OCI-LY7 (cell line): ENCODE data around the gene DUSP22.

Experiments
- CTCF ChIP-seq: fragments of 200-600 bp; sonication (generic); conservative IDR thresholded peaks from 2 replicates; pipeline ENCODE4 v1.5.1; 2014; ENCODE audit warnings: mild to moderate bottlenecking, antibody characterized with exemption, low read length, moderate library complexity, mixed read lengths
- EZH2phosphoT487 ChIP-seq: fragments of 200-600 bp; sonication (generic); IDR thresholded peaks from 2 replicates; pipeline ENCODE4 v1.6.1; 2018; ENCODE audit warnings: low read depth, borderline replicate concordance, mild to moderate bottlenecking, mixed run types, antibody characterized with exemption, low read length, moderate library complexity, mixed read lengths

GRCh38 chr6:378958-379409 is 86.7 kb downstream of the DUSP22 start:
- TF ChIP-seq CTCF (no peak), EZH2phosphoT487 (no peak)
